Hypothalamus (tissue), 51 donors: Measurements from ENCODE around the gene CD207.
"Not testable (repeated sequence)": the region's sequence is repeated elsewhere in the genome, so short reads cannot be mapped to it uniquely, and the experiment has no call there.

Source experiments
- DNase-seq, 51 donors: peaks; one replicate each; lab custom pipeline; 2025; lab: John Stamatoyannopoulos, UW

Gene CD207

DNA sequence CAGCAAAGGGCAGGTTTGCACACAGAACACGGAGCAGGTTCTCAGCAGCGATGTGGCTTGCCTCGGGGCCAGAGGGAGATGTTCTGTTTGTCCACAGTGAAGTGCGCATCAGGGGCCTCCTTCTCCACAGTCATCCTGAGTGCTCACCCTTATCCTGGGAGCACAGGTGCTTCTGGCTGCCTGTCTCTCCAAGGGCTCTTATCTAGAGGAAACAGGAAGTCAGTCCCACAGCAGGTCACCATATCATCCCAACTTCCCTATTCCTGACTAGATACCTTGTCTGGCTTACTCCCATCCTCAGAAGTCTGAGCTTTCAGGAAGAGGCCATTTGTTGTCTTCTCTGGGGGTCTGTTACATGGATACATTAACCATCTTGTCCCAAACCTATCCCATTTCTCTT lies at the start of gene CD207:
CD207 (minus strand) TSS at position 174 of the 400 bp plus-strand sequence; CDS start at position 134, 40 bp downstream.
- no peak for DNase-seq

DNA sequence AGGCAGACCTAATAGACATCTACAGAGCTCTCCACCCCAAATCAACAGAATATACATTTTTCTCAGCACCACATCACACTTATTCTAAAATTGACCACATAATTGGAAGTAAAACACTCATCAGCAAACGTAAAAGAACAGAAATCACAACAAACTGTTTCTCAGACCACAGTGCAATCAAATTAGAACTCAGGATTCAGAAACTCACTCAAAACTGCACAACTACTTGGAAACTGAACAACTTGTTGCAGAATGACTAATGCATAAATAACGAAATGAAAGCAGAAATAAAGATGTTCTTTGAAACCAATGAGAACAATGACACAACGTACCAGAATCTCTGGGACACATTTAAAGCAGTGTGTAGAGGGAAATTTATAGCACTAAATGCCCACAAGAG lies 42.9 kb upstream of the CD207 start:
- not testable (repeated sequence) for DNase-seq

DNA sequence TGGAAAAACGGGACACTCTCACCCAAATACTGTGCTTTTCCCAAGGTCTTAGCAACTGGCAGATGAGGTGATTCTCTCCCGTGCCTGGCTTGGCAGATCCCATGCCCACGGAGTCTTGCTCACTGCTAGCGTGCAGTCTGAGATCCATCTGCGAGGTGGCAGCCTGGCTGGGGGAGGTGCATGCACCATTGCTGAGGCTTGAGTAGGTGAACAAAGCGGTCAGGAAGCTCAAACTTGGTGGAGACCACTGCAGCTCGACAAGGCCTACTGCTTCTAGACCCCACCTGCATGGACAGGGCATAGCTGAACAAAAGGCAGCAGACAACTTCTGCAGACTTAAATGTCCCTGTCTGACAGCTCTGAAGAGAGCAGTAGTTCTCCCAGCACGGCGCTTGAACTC lies 40.5 kb upstream of the CD207 start:
- DNase-seq, result not testable (repeated sequence)

DNA sequence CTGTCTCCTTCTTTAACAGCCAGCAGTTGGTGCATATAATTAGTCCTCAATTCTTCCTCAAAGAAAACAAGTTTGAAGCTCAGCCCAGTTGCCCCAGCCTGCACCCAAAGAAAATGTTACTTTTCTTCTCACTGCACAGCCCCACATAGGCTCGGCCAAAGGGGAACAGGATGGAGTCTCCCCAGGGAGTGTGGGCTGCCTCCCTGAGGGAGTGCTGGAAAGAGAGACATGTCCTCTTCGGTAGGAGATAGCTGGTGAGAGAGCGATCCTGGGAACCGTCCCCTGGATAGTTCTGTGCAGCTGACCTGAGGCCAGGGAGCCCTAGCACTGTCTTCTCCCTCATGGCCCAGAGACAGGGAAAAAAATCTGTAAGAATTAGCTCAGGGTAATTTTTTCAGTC lies 37.9 kb upstream of the CD207 start:
- no peak for DNase-seq

DNA sequence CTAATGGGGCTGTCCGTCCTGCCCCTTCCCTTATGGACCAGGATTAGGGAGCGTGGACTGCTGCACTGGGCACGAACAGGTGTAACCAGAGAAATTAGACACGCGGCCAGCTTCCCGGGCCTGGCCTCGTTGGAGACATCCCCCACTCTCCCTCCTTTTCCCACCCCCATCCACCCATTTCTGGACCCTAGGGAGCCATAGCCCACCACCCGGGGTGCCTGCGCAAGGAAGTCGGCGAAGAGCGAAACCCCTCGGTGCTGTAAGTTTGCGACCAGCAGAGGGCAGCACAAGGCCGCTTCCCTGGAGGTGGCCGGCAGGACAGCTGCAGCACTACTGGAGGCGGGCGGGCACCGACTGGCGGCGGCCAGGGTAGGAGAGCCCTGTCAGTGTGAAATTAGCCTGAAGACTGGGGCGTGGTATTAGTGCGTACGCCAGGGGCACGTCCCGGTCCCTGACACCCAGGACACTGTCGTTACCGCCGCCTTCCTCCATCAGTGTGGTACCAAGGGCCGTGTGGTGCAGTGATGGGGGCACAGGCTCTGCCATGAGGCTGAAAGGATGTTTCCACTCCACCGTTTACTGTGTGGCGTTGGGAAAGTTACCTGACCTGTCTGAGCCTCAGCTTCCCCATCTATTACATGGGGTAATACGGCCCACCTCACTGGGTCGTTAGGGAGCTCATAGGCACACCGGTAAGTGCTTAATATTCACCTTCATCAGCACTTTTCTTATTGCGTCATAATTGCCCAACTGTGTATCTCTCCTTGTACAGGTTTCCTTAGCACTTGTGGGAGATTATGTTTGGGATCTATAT lies 36.0 kb upstream of the CD207 start:
- peak in 49 of 51 donors; percentile 2 to 88 (median 59) for DNase-seq

DNA sequence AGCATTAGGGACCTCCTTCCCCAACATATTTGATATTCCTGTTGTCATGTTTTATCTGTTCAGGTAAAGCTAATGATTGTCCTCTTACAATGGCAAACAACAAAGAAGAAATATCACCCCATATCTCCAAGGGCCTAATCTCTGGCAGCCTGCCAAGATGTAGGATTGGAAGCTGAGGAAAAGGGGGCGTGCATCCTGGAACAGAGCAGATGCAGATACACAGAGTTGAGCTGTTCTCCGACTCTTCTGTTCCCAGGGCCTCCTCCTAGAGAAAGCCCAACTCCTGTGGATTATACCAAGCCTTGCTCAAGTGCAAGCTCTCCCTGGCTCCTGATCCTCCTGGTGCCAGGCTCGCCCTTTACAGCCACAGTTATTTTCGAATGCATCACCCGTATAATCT lies 35.2 kb upstream of the CD207 start:
- no peak for DNase-seq

DNA sequence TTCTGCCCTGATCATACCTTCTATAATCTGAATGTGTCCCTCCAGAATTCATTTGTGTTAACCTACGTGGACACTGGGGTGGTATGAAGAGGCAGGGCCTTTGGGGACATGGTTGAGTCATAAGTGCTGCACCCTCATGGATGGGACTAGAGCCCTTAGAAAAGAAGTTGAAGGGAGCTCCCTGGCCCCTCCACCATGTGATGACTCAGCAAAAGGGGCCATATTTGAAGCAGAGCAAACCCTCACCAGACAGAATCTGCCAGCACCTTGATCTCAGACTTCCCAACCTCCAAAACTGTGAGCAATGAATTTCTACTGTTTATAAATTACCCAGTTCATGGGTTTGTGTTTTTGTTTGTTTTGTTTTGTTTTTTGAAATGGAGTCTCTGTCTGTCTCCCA lies 33.4 kb upstream of the CD207 start:
- no peak for DNase-seq

DNA sequence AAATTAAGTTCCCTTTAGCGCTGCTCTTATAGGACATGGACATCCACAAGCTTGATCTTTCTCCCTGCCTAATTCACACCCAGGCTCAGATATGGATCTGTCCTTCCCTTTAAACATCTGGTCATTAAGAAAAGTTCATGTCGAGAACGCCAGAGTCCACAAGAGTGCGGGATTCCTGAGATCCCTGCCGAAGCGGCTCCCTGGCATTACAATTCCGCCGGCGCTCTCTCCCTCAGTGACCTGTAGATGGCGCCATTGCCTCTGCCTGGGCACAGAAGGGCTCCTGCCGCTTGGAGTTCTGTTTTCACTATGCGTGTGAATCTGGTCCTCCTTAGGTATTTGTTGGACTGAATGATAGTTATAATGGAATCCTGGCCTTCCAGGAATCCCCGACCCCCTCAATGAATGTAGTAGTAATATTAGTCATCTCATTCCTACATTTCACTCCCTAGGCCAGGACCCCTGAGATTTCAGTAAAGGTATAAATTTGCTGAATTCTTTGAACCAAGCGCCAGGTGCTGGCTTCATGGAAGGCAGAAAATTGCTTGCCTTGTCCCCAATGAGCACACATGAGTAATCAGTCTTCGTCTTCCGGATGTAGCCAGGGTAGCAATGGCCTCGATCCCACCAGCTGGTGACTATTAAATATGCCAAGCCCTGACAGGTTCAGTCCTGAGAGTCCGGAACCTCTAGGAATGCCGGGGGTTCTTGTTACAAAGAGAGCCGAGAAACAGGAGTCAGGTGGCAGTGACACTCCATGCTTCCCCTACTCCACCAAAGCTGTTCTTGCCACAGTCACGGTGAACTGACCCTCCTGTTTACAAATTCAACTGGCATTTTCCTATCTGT lies 26.4 kb upstream of the CD207 start:
- peak in 46 of 51 donors; percentile 11 to 88 (median 56) for DNase-seq

DNA sequence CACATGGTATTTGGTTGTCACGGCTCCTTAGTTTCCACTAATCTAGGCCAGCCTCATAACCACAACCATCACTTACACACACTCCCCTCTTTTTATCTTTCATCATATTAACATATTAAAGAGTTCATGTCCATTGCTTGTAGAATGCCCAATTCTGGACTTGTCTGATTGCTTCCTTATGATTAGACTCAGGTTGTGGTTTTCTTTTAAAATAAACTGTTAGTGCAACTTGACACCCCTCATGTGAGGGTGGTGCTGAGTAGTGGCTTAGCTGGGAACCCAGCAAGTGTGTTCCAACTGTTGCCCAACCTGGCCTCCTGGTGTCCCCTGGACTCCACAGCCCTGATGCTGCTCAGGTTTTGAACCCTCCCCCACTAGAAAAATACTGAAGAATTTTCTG lies 20.1 kb upstream of the CD207 start:
- DNase-seq, result no peak

DNA sequence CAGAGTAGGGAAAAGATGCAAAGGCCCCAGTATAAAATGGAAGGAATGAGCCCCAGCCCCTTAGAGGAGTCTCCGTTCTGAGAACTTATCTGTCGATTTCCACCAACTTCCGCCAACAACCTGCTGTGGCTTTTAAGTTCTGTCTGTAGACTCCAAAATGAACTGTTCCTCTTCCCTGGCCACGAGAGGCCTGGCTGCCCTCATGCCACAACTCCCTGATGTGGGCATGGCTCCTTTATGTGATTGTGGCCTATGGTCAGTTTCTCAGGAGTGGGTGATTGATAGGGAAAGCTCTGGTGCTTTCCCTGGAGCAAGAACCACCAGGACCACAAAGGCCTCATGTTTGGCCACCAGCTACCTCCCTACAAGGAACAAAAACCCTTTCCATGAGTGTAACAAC lies 18.8 kb upstream of the CD207 start:
- peak in 12 of 51 donors; percentile 5 to 29 (median 10) for DNase-seq

DNA sequence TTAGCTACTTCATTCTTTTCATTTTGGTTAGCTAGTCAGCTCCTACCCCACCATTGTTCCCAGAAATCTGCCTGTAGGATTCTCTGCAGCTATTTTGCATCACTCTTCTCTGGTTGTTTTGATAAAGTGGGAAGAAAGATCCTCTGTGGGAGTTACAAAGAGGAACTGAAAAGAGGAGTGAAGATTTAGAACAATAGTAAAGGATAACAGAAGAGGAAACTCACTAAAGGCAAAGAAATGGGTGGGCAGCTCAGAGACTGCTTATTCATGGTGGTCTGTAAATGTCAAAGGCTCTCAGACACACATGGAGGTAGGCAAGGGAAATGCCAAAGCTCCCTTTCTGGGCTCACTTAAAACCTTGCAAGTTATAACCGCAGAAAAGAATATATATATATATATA lies 17.2 kb upstream of the CD207 start:
- no peak for DNase-seq

DNA sequence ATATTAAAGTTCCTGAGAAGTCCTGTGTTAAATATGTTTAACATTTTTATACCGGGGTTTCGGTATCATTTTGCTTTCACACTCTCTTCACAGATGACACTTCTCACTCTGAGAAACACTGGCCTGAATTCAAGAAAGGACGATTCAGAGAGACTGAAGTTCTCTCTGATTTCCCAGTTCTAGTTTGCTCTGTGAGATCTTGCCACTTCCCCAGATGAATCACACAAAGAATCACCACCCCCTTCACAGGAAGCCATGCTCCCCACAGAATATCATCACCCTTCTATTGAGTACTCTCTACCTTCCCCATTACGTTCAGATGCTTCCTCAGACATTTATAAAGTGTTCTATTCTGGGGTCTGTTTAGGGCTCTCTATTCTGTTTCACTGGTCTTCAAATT lies 16.1 kb upstream of the CD207 start:
- peak in 1 of 51 donors; percentile 6 for DNase-seq

DNA sequence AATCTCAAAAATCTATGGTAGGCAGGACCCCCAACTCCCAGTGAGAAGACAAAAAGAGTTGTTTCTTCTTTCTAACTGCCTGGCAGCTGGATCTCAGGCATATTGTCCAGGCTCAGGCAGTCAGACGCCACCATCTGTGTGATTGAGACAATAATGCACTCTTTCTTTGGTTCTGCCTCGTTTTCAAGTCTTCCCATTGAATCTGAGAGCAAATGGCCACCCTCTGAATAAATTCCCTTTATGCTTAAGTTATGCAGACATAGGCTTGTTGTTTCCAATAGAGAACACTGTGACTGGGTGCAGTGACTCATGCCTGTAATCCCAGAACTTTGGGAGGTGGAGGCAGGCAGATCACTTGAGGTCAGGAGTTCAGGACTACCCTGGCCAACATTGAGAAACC lies 15.3 kb upstream of the CD207 start:
- peak in 15 of 51 donors; percentile 11 to 74 (median 29) for DNase-seq

DNA sequence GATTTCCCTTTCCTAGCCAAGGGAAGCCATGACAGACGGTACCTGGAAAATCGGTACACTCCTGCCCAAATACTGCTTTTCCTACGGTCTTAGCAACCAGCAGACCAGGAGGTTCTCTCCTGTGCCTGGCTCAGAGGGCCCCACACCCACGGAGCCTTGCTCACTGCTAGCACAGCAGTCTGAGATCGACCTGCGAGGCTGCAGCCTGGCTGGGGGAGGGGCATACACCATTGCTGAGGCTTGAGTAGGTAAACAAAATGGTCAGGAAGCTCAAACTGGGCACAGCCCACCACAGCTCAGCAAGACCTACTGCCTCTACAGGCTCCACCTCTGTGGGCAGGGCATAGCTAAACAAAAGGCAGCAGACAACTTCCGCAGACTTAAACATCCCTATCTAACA lies 6.8 kb upstream of the CD207 start:
- no peak for DNase-seq

DNA sequence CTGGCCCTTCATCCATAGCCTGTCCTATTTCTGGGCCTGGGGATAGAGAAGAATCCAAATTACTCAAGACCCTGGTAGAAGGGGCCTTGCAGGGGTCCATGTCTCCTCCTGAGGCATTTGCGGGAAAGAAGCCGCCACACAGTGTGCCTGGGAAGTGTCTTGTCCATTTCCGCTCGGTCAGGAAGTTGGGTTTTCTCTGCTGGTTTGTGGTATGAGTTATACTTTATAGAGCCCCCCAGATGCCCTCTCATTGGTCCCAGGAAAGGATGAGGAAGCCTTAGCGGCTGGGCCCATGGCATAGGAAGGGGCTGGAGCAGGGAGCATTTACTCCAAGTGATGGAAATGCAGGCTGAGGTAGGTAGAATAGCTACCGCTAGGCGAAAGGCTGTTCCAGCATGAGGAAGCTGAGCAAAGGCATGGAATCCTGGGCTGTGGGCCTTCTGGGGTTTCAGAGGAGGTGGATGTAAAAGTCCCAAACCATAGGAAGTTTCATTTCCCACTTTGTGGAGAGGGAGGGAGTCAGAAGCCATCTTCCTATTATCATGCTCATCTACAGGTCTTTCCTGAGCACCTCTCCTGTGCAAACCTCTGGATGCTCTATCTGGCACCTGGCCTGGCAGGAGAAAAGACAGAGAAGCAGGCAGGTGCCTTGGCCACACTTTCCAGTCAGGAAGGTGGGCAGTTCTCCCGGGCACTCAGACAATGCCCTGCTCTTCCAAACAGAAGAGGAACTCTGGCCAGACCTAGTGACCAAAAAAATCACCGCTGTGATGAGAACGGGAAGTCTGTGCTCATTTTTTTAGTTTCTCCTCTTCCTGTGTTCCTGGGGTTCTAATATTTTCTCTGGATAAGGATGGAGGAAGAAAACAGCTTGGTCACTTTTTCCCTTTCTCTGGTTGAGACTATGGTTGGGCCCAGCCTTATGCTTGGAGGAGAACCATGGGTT lies 2.6 kb upstream of the CD207 start:
- no peak for DNase-seq

DNA sequence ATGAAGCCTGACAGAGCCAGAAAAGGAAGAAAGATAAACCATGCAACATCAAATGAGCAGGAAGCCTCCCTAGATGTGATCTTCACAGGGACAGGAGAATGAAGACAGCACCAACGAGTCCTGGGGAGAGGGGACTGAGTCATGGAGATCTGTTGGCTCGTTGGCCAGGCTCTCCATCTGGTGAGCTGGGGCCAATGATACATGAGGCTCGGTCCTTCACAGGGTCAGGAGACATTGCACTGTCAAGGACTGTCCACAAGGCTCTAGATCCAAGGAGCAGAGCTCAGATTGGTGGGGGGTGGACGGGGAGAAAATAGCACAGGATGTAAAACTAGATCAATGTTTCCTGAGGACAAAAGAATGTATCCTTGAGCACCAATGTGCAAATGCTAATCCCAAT lies 735 bp downstream of the CD207 start:
- no peak for DNase-seq

DNA sequence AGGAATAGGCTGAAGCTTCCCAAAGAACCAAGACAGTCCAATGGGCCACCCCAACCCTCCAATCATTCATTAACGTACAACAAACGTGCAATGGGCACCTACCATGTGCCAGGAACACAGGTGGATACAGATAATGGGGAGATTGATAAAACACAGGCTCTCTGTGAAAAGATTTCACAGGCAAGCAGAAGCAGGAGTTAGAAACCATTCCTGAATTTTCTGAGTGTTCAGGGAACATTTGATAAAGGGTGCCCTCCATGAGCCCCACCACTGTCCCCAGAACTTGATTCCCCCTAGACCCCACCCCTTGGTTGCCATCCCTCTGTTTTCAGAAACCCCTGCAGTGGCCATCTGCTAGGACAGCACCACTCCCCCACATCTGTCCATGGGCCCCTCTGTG lies 1.5 kb downstream of the CD207 start:
- DNase-seq, result no peak

DNA sequence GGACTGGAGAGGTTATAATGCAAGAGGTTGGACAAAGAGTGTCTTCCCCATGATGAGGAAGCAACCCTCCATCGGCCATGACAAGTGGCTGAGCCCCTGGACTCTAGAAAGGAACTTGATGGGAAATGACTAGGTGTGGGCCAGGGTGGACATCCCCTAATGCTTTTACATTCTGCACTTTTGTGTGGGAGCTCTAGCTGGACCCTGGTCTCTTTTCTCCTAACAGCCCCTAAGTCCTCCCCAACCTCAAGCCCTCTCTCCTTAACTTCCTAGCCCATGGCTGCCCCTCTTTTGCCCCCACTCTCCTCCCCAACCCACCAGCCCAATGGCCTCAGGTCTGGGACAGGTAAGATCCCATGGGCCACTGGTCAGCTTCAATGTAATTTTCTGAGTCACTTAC lies 2.4 kb downstream of the CD207 start:
- DNase-seq, result no peak

DNA sequence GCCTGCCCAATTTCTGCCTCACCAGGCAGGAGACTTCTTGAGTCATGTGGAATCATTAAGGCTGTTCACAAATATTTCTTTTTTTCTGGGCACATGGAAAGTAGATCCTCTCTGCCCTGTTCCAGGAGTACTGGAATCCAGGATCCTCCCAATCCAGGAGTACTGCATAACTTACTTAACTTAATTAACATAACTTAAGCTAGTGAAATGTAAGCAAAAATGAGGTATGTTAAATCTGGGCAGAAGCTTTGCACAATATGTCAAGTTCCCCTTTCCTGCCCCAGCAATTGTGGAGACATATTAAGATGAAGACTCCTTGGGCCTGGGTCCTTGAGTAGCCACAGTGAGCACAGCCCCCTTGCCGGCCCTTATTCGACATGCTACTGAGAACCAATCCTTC lies 3.2 kb downstream of the CD207 start:
- DNase-seq, result no peak

DNA sequence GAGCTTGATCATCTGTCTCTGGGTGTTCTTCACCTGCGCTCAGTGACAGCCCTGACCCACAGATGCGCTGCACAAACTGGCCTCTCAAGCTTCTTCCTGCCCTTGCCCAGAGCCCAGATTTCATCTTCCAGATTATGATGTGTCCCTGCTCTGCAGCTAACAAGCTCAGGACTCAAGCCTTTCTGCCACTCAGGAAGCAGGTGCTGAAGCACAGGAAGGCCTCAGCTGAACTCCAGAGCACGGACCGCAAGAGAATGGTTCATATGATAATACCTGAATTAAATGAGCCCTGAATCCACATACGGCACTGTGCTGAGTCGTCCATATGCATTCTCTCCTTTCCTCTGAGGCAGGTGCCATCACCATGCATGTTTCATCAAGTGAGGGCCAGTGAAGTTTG lies 3.8 kb downstream of the CD207 start:
- no peak for DNase-seq

DNA sequence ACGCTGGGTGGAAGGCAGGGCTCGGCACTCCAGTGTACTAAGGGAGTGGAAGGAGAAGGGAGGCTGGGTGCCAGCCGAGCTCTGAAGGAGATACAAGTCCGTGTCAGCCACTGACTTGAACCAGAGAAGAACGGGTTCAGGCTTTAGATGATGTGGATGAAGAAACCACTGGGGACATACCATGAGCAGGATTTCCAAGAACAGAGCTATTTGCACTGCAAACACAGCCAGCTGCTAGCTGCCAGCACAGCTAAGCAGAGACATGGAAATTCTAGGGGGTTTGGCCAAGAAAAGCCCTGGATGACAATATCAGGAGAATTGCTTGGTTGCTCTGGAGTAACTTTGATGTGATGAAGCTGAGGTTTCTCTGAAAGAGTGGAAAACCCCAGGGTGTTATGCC lies 5.2 kb downstream of the CD207 start:
- no peak for DNase-seq
